Thyroid gland (tissue), 4 donors: Measurements from ENCODE around the gene ZBED1.

ENCODE experiments used
- CTCF ChIP-seq, 6 experiments: fragments of 200-600 bp in 3 of 6; fragments of 450-650 bp in 3 of 6; sonication (generic) in 3 of 6; IDR thresholded peaks; one replicate each; pipeline ENCODE4 v1.5.1; 2016 to 2019; ENCODE audit warnings: antibody characterized with exemption in 6 of 6, mild to moderate bottlenecking in 2 of 6, inconsistent platforms in 1 of 6, moderate library complexity in 1 of 6
- POLR2A ChIP-seq, 2 donors: fragments of 450-650 bp; IDR thresholded peaks; one replicate each; pipeline ENCODE4 v1.6.1; 2017; ENCODE audit warnings: antibody characterized with exemption in 2 of 2, mild to moderate bottlenecking in 2 of 2, moderate library complexity in 1 of 2

- TF ChIP-seq POLR2A (IDR thresholded peaks at IDR 0.05) (no peak), CTCF (IDR thresholded peaks at IDR 0.05) (no peak)
Measured at GRCh38 chrX:2497961-2498780, 2.6 kb downstream of the ZBED1 start.
